Hepatocyte (in vitro differentiated cells): Measurements from ENCODE around the gene HS6ST1. TPM values are rescaled to one million over a fixed set of nuclear protein-coding genes. Genes with fewer than 3 reads are reported as not detected.

Experiments used
- DNase-seq: peaks from one replicate; pipeline ENCODE4 v3.0.0-alpha.2; 2016; ENCODE audit warnings: low spot score
- H2AFZ ChIP-seq: fragments of 200-600 bp; sonication (generic); 2 replicates; pipeline ENCODE4 v1.6.0; 2016; ENCODE audit warnings: antibody characterized with exemption, mild to moderate bottlenecking
- H3K27ac ChIP-seq: fragments of 200-600 bp; sonication (generic); 2 replicates; pipeline ENCODE4 v1.5.1; 2016; ENCODE audit warnings: mild to moderate bottlenecking
- H3K27me3 ChIP-seq: fragments of 200-600 bp; sonication (generic); 2 replicates; pipeline ENCODE4 v1.6.1; 2016
- H3K36me3 ChIP-seq: fragments of 200-600 bp; sonication (generic); replicated peaks from 2 replicates; pipeline ENCODE4 v1.5.1; 2016; ENCODE audit warnings: low read depth; ENCODE audit not compliant: insufficient read depth
- H3K4me1 ChIP-seq: fragments of 200-600 bp; sonication (generic); 2 replicates; pipeline ENCODE4 v1.5.1; 2016; ENCODE audit warnings: mild to moderate bottlenecking, moderate library complexity; ENCODE audit not compliant: insufficient read depth
- H3K4me2 ChIP-seq: fragments of 200-600 bp; sonication (generic); 2 replicates; pipeline ENCODE4 v1.6.0; 2016
- H3K4me3 ChIP-seq: fragments of 200-600 bp; sonication (generic); 2 replicates; pipeline ENCODE4 v1.5.1; 2016; ENCODE audit warnings: mild to moderate bottlenecking
- H3K79me2 ChIP-seq: fragments of 200-600 bp; sonication (generic); 2 replicates; pipeline ENCODE4 v1.6.0; 2017; ENCODE audit warnings: mild to moderate bottlenecking
- H3K9me2 ChIP-seq: fragments of 200-600 bp; sonication (generic); replicated peaks from 2 replicates; pipeline ENCODE4 v1.6.0; 2017; ENCODE audit warnings: mild to moderate bottlenecking; ENCODE audit not compliant: insufficient read depth
- H3K9me3 ChIP-seq: fragments of 200-600 bp; sonication (generic); 2 replicates; pipeline ENCODE4 v1.5.1; 2016; ENCODE audit warnings: low read depth, mild to moderate bottlenecking
- H4K20me1 ChIP-seq: fragments of 200-600 bp; sonication (generic); 2 replicates; pipeline ENCODE4 v1.6.0; 2016; ENCODE audit warnings: mild to moderate bottlenecking; ENCODE audit not compliant: insufficient read depth, poor library complexity, severe bottlenecking
- EZH2 ChIP-seq: fragments of 200-600 bp; sonication (generic); IDR thresholded peaks from 2 replicates; pipeline ENCODE4 v1.6.1; 2016; ENCODE audit warnings: antibody characterized with exemption, mild to moderate bottlenecking, borderline replicate concordance
- EZH2phosphoT487 ChIP-seq: fragments of 200-600 bp; sonication (generic); IDR thresholded peaks from one replicate; pipeline ENCODE4 v1.6.1; 2018; ENCODE audit warnings: antibody characterized with exemption, mild to moderate bottlenecking, low read depth, moderate library complexity; ENCODE audit not compliant: unreplicated experiment, severe bottlenecking
- WGBS: methylation state at CpG from one replicate; pipeline ENCODE4 v1.1.6; 2016; ENCODE audit warnings: low lambda C conversion rate; ENCODE audit errors: missing lambda C conversion rate; 5-methylcytosine and 5-hydroxymethylcytosine counted together
- polyA plus RNA-seq: library from polyadenylated mRNA; unstranded; fragments of >200 nt; fragmentation: Nextera tagmentation; extraction: Ambion mirVana; gene quantifications from 2 replicates; pipeline ENCODE4 v1.2.1, GENCODE V29; 2016
- total RNA-seq: library from RNA; depleted of rRNA; stranded (reverse); fragments of >200 nt; gene quantifications from 2 replicates; pipeline ENCODE4 v1.2.3, GENCODE V29; 2014
- TF ChIP-seq, protein P1 (sequence below): fragments of 200-600 bp; sonication (generic); IDR thresholded peaks from 2 replicates; pipeline ENCODE4 v1.5.1; 2016; ENCODE audit warnings: antibody characterized with exemption, mild to moderate bottlenecking; ENCODE audit not compliant: poor library complexity

Gene HS6ST1
- total and polyA plus RNA-seq, 2 experiments from 2014 or later: 46.7 to 48.3 TPM

DNA sequence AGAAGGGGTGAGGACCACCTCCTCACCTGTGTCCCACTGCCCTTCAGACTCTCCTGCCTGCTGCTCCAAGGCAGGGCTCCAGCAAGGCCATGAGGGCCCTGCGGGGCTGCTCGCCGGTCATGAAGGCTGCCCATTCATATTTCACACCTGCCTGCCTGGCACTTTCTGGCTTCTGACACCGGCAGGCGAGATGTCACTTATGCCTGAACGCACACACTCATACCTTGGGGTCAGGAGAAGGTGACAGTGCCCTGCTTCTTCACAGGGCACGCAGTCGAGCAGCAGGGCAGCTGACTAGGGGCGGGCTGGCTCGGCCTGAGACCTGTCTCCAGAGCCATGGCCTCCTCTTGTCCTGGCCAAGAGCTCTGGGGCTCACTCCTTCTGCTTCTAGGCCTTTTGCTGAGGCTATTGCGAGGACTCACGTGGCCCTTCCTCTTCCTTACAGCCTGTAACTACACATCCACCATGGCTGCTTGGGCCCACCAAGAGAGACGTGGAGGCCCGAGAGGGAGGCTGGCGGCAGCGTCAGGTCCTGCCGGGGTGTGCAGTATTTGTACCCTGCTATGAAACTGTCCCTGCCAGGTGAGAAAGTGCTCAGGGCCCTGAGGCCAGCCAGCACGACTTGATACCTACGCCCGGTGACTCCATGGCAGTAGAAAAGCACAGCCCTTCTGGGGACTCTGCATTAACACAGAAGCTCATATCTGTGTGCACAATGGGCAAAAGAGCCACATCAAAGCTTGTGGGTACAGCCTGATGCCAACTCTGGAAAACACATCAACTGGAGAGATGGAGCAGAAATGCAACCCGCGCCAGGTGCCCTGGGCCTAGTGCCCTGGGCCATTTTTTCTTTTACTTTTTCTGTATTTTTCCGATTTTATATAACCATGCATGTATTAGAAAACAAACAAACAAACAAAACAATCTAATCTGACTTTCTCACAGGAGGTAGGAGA is 30.6 kb downstream of the HS6ST1 start:
- peaks cover 8% of the 10 kb centered on the region for H3K4me1 ChIP-seq
- no peak overlapping the region for H3K4me3 ChIP-seq
- H3K9me3 ChIP-seq: no peaks in the 10 kb centered on the region
- H2AFZ ChIP-seq: no peak overlapping the region
- DNase-seq: no peak
- H3K9me2 ChIP-seq: no peaks in the 10 kb centered on the region
- no peak overlapping the region for H3K27ac ChIP-seq
- H3K36me3 ChIP-seq: no peaks in the 10 kb centered on the region
- H3K4me2 ChIP-seq: no peak overlapping the region
- H4K20me1 ChIP-seq: peaks cover 42% of the 10 kb centered on the region
- peaks cover 96% of the 10 kb centered on the region for H3K79me2 ChIP-seq
- H3K27me3 ChIP-seq: no peaks in the 10 kb centered on the region
- 93% methylated on average over 23 of the region's 23 CpGs for WGBS
- no peak for TF ChIP-seq EZH2phosphoT487
- TF ChIP-seq, protein P1, sequence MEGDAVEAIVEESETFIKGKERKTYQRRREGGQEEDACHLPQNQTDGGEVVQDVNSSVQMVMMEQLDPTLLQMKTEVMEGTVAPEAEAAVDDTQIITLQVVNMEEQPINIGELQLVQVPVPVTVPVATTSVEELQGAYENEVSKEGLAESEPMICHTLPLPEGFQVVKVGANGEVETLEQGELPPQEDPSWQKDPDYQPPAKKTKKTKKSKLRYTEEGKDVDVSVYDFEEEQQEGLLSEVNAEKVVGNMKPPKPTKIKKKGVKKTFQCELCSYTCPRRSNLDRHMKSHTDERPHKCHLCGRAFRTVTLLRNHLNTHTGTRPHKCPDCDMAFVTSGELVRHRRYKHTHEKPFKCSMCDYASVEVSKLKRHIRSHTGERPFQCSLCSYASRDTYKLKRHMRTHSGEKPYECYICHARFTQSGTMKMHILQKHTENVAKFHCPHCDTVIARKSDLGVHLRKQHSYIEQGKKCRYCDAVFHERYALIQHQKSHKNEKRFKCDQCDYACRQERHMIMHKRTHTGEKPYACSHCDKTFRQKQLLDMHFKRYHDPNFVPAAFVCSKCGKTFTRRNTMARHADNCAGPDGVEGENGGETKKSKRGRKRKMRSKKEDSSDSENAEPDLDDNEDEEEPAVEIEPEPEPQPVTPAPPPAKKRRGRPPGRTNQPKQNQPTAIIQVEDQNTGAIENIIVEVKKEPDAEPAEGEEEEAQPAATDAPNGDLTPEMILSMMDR: no peak
- TF ChIP-seq EZH2: no peak

DNA sequence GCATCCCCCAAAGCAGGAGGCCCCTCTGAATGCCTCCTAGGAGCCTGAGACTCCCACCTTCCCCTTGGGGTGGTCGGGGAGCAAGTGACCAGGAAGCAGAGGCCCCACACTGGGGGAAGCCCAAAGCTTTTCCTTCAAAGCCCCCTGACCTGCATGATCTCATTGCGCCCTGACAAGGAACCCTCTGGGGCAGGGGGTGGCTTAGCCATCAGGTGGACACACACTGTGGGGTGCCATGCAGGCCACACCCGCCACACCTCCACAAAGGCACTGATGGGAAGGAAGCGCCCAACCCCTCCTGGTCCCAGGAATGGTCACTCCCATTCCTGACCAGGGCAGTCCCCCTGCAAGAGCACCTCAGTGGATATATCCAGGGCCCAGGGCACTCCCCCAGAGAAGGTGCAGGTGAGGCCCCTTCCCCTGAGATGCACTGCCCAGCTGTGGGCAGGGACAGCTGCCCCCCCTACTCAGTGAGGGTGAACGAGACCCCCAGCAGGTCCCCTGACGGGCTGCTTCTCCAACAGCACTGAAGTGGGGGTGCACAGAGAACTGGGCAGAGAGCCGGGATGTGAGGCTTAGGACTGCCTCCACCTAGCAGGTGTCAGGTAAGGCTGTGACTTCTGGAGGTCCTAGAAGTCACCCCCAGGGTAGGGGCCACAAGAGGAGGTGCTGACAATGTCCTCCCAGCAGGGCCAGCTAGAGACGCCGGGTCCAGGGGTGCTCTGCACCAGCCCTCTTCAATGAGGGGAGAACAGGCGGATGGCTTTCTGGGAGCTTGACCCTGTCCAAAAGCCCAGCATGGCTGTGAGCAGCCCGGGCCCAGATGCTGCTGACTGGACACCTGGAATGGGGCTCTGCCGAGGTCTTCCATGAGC is 31.5 kb downstream of the HS6ST1 start:
- Histone ChIP-seq H3K27me3 (no peaks in the 10 kb centered on the region), H3K4me2 (no peak overlapping the region), H3K4me1 (peaks cover 15% of the 10 kb centered on the region), H3K27ac (no peak overlapping the region), H4K20me1 (peaks cover 43% of the 10 kb centered on the region), H3K4me3 (no peak overlapping the region), H3K36me3 (no peaks in the 10 kb centered on the region), H3K79me2 (peaks cover 93% of the 10 kb centered on the region), H2AFZ (no peak overlapping the region), H3K9me2 (no peaks in the 10 kb centered on the region), H3K9me3 (no peaks in the 10 kb centered on the region)
- DNase-seq: no peak
- 93% methylated on average over 12 of the region's 12 CpGs for WGBS
- TF ChIP-seq EZH2 (no peak), EZH2phosphoT487 (no peak)
- TF ChIP-seq, protein P1: no peak

DNA sequence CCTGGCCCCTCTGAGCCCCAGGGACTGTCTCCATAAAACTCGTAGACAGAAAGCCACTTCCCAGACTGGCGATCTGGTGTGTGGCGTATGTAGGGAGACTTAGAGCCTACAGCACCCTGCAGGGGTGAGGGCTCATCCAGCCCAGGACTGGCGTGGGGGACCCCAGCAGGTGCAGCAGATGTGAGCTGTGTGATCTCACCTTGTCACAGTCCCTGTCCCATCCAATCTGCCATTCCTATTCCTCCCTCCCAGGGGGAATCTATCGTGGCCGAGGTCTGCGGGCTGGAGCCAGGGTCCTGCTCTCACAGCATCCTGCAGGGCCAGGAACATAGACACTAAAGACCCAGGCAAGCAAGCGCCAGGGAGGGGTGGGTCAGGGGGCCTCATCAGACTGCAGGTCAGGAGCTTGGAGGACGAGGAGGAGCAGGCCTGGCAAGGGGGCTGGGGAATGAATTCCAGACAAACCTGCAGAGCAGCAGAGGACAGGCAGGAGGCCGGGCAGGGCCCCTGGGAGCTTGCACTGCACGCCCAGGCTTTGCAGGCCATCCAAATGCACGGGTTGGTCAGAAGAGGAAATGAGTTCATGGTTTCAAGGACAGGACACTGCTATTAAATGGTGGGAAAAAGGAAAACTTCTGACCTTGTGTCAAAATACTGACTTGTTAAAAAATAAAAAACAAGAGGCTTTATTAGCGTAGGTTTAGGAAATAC is 32.5 kb downstream of the HS6ST1 start:
- H3K4me1 ChIP-seq: peaks cover 17% of the 10 kb centered on the region
- H3K27ac ChIP-seq: no peak overlapping the region
- H3K79me2 ChIP-seq: peaks cover 92% of the 10 kb centered on the region
- H3K9me2 ChIP-seq: no peaks in the 10 kb centered on the region
- H3K4me2 ChIP-seq: peak overlapping the region; percentile 33
- no peaks in the 10 kb centered on the region for H3K27me3 ChIP-seq
- TF ChIP-seq EZH2: no peak
- TF ChIP-seq, protein P1: no peak
- TF ChIP-seq EZH2phosphoT487: no peak
- DNase-seq: no peak
- no peak overlapping the region for H2AFZ ChIP-seq
- no peaks in the 10 kb centered on the region for H3K36me3 ChIP-seq
- WGBS: 70% methylated on average over 13 of the region's 13 CpGs
- peaks cover 46% of the 10 kb centered on the region for H4K20me1 ChIP-seq
- H3K4me3 ChIP-seq: no peak overlapping the region
- H3K9me3 ChIP-seq: no peaks in the 10 kb centered on the region
